Lower lobe of right lung (tissue), 2 donors: ENCODE measurements around the gene FAM171A1. TPM values are rescaled to one million over a fixed set of nuclear protein-coding genes. Genes with fewer than 3 reads are reported as not detected.

ENCODE experiments used
- ATAC-seq, 2 donors: fragments of 200-7000 bp; cut with Tn5 transposase; one replicate each; pipeline ENCODE4 v1.9.1; 2020 to 2022; ENCODE audit warnings: mild to moderate bottlenecking in 2 of 2, moderate library complexity in 2 of 2
- DNase-seq: peaks from one replicate; pipeline ENCODE4 v3.0.0-alpha.2; 2020
- H3K27ac ChIP-seq: fragments of 200-600 bp; one replicate; pipeline ENCODE4 v1.8.0; 2022
- H3K27me3 ChIP-seq: fragments of 200-600 bp; one replicate; pipeline ENCODE4 v1.8.0; 2022; ENCODE audit warnings: low read depth
- H3K36me3 ChIP-seq: fragments of 200-600 bp; one replicate; pipeline ENCODE4 v1.8.0; 2022; ENCODE audit warnings: mild to moderate bottlenecking
- H3K4me1 ChIP-seq: fragments of 200-600 bp; one replicate; pipeline ENCODE4 v1.8.0; 2022
- H3K4me3 ChIP-seq: fragments of 200-600 bp; one replicate; pipeline ENCODE4 v1.8.0; 2022; ENCODE audit warnings: mild to moderate bottlenecking
- H3K9me3 ChIP-seq: fragments of 200-600 bp; one replicate; pipeline ENCODE4 v1.8.0; 2022
- CTCF ChIP-seq: fragments of 200-600 bp; IDR thresholded peaks from one replicate; pipeline ENCODE4 v1.8.0; 2022; ENCODE audit warnings: antibody characterized with exemption, mild to moderate bottlenecking
- intact Hi-C: fragments of 100-400 bp; cut with DNase I; formaldehyde crosslinking; loops from one replicate; pipeline ENCODE4 v1.11.0; 2022
- total RNA-seq: library from RNA; stranded (reverse); fragmentation: NEBNext Ultra II Directional; extraction: Animal tissue kit (Norgen Biotek cat#: 25700); gene quantifications from one replicate; pipeline ENCODE4 v1.2.1, GENCODE V29; 2021
- donor health status: DM: no; HTN: yes; CAD: no; lungs with severe emphysema.

The FAM171A1 gene
- total RNA-seq, 1 donor from 2014 or later, result 14.0 TPM

- DNase-seq (no peak), ATAC-seq (no peak)
- intact Hi-C loops, result no loop called here
Observed at GRCh38 chr10:15259136-15259535, 112.0 kb downstream of the FAM171A1 start.

GRCh38 chr10:15258255-15258654 is 112.8 kb downstream of the FAM171A1 start:
- no peak overlapping the region for H3K4me3 ChIP-seq
- ATAC-seq (no peak), DNase-seq (no peak)
- no peak for TF ChIP-seq CTCF
- intact Hi-C loops, result no loop called here
- no peaks in the 10 kb centered on the region for H3K36me3 ChIP-seq
- H3K27me3 ChIP-seq, result no peaks in the 10 kb centered on the region
- H3K9me3 ChIP-seq, result no peaks in the 10 kb centered on the region
- H3K27ac ChIP-seq, result no peak overlapping the region
- H3K4me1 ChIP-seq, result no peaks in the 10 kb centered on the region

More at GRCh38 chr10:15259136-15259535, 112.0 kb downstream of the FAM171A1 start:
- Histone ChIP-seq H3K4me1 (no peaks in the 10 kb centered on the region), H3K27ac (no peak overlapping the region), H3K4me3 (no peak overlapping the region), H3K36me3 (no peaks in the 10 kb centered on the region), H3K27me3 (no peaks in the 10 kb centered on the region), H3K9me3 (no peaks in the 10 kb centered on the region)
- TF ChIP-seq CTCF, result no peak

GRCh38 chr10:15255961-15256360 is 115.1 kb downstream of the FAM171A1 start:
- no peaks in the 10 kb centered on the region for H3K27me3 ChIP-seq
- intact Hi-C loops, result no loop called here

GRCh38 chr10:15254808-15255648 is 116.1 kb downstream of the FAM171A1 start:
- no peaks in the 10 kb centered on the region for H3K4me1 ChIP-seq
- H3K36me3 ChIP-seq, result no peaks in the 10 kb centered on the region
- intact Hi-C loops, result no loop called here
- no peaks in the 10 kb centered on the region for H3K9me3 ChIP-seq
- DNase-seq, result no peak
- H3K27me3 ChIP-seq, result no peaks in the 10 kb centered on the region
- no peak for TF ChIP-seq CTCF
- peak overlapping the region; percentile 30 for H3K4me3 ChIP-seq
- no peak for ATAC-seq
- no peak overlapping the region for H3K27ac ChIP-seq

More at GRCh38 chr10:15255961-15256360, 115.1 kb downstream of the FAM171A1 start:
- no peak for TF ChIP-seq CTCF
- Histone ChIP-seq H3K4me1 (no peaks in the 10 kb centered on the region), H3K36me3 (no peaks in the 10 kb centered on the region), H3K27ac (no peak overlapping the region), H3K9me3 (no peaks in the 10 kb centered on the region), H3K4me3 (no peak overlapping the region)
- ATAC-seq (no peak), DNase-seq (no peak)

- intact Hi-C loops, result no loop called here
- DNase-seq (no peak), ATAC-seq (no peak)
- Histone ChIP-seq H3K27ac (no peak overlapping the region), H3K36me3 (no peaks in the 10 kb centered on the region), H3K4me3 (peak overlapping the region; percentile 30), H3K27me3 (no peaks in the 10 kb centered on the region), H3K9me3 (no peaks in the 10 kb centered on the region), H3K4me1 (no peaks in the 10 kb centered on the region)
- TF ChIP-seq CTCF, result no peak
Observed at GRCh38 chr10:15253951-15254807, 116.9 kb downstream of the FAM171A1 start.
